Activated naive CD4-positive, alpha-beta T cell treated with anti-CD3 and anti-CD28 coated beads, Interleukin-2, amount 50 U/mL, for 72 hours (primary cell): ENCODE results near the gene RAD51B. TPM values are rescaled to one million over a fixed set of nuclear protein-coding genes. Genes with fewer than 3 reads are reported as not detected.

Source experiments
- ATAC-seq, 2 donors: fragments of 150-1000 bp; cut with Tn5 transposase; 2 replicates each; pipeline ENCODE4 v1.10.0; 2021; ENCODE audit warnings: mild to moderate bottlenecking in 2 of 2, moderate library complexity in 2 of 2
- DNase-seq, 2 donors: peaks; one replicate each; pipeline ENCODE4 v3.0.0; 2021 to 2022; ENCODE audit warnings: low spot score in 2 of 2
- H3K27ac Mint-ChIP-seq, 2 donors: one replicate each; pipeline ENCODE4 v1.8.0; 2022; ENCODE audit warnings: mild to moderate bottlenecking in 2 of 2, mixed read lengths in 2 of 2
- H3K36me3 Mint-ChIP-seq, 2 donors: one replicate each; pipeline ENCODE4 v1.8.0; 2022; ENCODE audit warnings: mixed read lengths in 2 of 2
- H3K9me3 Mint-ChIP-seq, 2 donors: one replicate each; pipeline ENCODE4 v1.8.0; 2022; ENCODE audit warnings: mixed read lengths in 2 of 2
- total RNA-seq, 2 donors: library from RNA; stranded (reverse); gene quantifications; one replicate each; pipeline ENCODE4 v1.2.3, GENCODE V29; 2022

Gene RAD51B
- total RNA-seq, 2 donors from 2014 or later = 36.5 to 53.0 TPM

DNA sequence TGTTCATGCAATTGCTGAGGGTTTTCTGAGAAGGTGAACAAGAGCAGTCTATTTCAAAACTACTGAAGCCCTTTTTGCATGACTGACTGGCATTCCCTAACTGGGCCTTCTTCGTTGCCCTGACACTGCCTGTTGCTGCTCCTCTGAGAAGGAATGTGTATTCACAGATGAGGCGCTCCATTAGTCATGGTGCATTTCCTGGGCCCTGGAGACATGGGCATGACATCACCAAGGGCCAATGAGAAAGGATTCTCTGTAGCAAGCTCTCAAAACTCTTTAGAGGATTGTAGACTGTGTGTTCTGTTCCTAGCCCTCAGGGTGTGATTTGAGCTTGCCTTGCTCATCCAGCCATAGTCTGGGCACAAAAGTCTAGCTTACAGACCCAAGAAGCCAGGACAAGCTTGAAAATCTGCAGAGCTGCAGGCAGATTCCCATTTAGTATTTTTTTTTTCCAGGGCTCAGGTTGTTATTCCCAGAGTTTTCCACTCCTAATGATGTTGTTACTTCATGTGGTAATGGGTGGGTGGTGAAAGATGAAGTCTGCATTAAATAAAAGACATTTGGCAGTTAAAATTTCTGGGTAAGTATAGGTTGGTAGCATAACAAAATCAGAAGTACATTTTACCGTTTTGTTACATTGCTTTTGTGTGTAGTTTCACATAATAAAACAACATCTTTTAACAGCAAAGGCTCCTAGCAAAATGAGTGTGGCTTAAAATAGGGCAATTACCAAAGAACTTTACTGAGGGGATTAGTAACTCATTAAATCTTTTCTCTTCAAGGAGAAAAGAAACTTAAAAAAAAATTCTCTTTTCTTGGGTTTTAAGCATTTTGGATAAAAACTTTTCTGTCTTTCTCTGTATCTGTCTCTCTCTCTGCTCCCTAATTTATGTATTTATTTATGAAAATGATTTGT, 318.4 kb downstream of the RAD51B start:
- peak; percentile 52 to 59 for ATAC-seq
- H3K9me3 Mint-ChIP-seq = no peaks in the 10 kb centered on the region
- no peaks in the 10 kb centered on the region for H3K36me3 Mint-ChIP-seq
- peak in 1 of 2 donors; percentile 4 for DNase-seq
- no peak overlapping the region for H3K27ac Mint-ChIP-seq

DNA sequence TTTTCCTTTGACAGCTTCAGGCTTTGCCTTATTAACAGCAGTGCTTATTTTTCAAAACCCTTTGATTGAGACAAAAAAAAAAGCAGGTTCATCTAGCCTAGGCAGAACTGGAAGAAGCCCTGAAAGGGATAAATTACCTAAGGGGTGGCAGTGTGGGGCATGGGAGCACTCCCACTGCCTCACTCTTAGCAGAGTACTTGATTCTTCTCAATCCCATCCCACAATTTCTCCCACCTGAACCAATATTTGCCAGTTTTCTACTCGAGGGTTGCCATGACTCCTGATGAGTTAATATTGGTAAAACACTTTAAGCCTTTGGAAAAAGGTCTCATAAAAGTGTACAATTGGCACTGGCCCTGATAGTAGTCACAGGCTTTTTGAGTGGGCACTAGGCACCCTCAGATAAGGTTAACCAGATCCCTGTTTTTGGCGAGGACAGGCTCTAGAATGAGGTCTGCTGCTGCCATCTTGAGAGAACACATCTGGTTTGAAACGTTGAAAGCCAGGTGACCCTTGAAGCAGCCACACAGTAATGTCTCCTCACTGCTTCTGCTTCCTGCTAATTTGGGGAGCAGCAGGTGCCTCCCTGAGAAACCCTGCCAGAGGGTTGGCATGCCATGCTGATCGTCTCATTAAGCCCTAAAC, 320.0 kb downstream of the RAD51B start:
- ATAC-seq (no peak), DNase-seq (no peak)
- Mint-ChIP-seq H3K36me3 (no peaks in the 10 kb centered on the region), H3K27ac (no peak overlapping the region), H3K9me3 (no peaks in the 10 kb centered on the region)

DNA sequence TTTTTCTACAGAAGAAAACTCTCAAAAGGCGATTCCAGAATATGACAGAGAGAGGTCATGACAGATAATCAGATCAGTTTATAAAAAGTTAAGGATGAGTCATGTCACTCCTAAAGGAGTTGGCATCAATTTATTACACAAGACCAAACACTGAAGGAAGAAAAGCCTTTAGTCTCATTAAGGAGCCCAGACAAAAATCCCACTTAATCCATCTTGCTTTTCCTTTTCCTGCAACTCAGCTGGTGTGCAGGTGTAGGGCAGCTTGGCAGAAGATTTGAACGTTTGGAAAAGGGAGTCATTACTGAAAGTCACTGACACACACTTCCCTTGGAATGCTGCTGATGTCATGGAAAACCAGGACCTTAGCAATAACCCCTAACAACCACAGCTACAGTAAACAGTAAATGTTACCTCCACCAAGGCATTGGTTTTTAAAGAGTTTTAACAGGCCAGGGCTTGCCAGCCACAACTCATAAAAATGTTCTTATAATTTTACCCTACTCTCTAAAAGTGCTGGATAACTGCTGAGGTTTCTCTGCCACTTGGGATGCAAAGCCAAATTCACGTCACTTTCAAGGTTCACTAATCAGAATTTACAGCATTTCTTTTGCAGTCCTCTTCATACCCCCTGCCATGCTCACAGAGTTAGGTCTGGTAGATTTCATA, 320.6 kb downstream of the RAD51B start:
- no peak for DNase-seq
- H3K36me3 Mint-ChIP-seq = no peaks in the 10 kb centered on the region
- no peak overlapping the region for H3K27ac Mint-ChIP-seq
- H3K9me3 Mint-ChIP-seq = no peaks in the 10 kb centered on the region
- no peak for ATAC-seq

DNA sequence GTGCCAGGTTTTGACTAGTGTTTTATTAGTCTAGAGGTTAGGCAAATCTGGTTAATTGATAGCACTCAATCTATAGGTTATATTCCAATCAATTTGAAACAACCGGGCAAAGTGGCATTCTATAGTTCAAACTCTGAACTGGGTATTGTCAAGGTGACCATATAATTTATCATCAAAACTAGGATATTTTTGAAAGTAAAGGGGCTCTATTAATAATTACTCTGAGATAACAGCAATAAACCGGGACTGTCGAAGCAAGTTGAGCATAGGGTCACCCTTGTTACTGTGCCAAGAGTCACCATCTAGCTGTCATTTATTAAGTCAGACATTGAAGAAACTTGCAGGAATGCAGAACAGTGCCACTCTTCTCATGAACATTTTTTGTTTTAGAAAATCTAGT, 321.2 kb downstream of the RAD51B start:
- no peak for DNase-seq
- ATAC-seq = no peak
- Mint-ChIP-seq H3K27ac (no peak overlapping the region), H3K9me3 (peaks cover 0 to 2% of the 10 kb centered on the region in 2 donors), H3K36me3 (no peaks in the 10 kb centered on the region)

DNA sequence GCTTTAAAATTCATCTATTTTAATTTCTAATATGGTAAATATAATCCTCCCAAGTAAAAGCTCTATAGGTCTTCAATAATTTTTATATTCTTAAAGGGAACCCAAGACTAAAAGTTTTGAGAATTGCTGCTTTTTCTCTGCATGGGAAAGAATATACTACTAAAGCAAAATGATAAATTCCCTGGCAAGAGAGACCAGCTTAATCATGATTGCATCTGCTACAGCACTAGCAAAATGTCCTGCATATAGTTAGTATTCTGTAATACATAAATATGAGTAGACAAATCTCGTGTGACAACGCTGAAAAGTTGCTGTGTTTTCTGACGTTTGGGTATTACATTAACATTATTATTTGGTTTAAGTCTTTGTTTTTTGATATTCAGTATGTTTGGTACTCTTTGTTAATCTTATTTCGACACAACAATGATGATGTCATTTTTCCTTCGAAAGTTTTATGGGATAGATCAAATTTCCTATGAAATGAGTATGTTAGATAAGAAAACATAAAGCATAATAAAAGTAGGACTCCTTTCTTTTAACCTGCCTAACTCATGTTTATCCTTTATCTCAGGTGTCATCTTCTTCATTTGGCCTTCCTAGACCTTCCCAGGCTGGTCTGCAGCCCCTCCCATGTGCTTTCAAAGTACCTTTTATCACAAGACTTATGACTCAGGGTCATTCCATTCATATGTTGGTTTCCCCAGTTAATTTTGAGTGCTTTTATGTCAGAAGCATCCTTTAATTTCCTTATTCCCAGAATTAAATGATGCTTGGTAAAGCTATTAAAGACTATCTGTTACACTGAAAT, 321.9 kb downstream of the RAD51B start:
- Mint-ChIP-seq H3K9me3 (peaks cover 0 to 4% of the 10 kb centered on the region in 2 donors), H3K36me3 (peaks cover 0 to 2% of the 10 kb centered on the region in 2 donors), H3K27ac (peak overlapping the region in 1 of 2 donors; percentile 27)
- ATAC-seq (no peak), DNase-seq (no peak)

DNA sequence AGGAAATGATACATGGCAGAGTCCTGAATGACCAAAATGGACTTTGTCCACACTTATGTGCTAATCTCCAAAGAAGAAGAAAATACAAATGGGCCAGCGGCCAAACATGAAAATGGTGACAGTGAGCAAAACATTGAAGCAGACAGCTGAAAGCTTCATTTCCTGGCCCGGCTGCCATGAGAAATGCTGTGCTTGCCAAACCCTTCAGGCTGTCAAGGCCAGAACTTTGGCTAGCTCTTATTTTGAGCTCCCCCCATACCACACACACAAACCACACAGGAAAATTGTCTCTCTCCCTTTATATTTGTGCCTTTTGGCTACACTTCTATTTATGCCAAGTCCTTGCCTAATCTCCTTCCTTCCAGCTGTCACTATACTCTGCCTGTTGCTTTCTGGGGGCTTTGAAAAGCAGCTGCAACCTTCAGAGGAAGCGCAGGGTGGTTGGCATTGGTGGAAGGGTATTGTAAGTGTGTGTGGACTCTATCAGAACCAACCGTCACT, 323.8 kb downstream of the RAD51B start:
- no peak for DNase-seq
- Mint-ChIP-seq H3K36me3 (peaks cover 0 to 18% of the 10 kb centered on the region in 2 donors), H3K27ac (no peak overlapping the region), H3K9me3 (peaks cover 6 to 14% of the 10 kb centered on the region in 2 donors)
- ATAC-seq = no peak

DNA sequence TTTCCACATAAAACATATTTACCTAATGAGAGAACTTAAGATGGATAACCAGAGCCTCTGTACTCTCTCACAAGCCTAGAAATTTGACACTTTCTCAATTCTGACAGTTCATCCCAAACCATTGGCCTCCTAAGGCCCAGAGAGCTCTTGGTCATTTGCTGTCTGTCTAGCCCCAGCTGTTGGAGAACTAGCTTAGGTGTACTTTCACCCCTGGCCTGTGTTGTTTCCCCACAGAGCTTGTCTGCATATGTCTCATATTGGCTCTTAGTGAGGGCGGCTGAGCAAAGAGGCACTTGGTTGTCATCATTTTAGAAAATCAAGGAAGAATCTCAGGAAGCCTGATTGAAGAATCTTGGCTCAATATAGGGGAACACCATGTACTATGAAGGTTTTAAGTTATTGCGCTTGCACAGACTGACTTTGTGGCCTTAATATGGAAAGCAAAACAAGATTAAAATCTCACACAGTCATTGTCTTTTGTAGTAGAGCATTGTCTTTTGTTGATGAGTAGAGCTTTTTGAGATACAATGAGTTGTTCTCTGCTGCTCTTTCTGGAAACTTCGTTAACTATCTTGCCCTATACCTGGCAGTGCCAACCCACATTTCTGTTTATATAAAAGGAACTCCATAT, 324.6 kb downstream of the RAD51B start:
- no peak for ATAC-seq
- DNase-seq = no peak
- peaks cover 0 to 20% of the 10 kb centered on the region in 2 donors for H3K36me3 Mint-ChIP-seq
- H3K27ac Mint-ChIP-seq = no peak overlapping the region
- peaks cover 9 to 14% of the 10 kb centered on the region in 2 donors for H3K9me3 Mint-ChIP-seq

DNA sequence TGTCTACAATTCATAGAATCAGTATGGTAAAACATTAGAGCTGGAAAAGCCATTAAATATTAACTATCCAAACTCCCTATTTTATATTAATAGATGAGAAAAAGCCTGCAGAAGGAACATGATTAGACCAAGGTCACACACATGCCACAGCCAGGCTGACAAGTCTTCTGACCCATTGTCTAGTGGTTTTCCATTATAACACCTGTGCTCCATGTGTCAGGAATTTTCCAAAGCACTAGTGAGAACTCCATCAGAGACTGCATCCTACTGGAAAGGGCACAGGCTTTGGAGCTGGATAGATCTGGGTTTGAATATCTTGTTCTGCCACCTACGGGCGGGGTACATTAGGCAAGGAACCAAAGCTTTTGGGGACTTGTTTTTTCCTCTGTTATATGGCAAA, 325.5 kb downstream of the RAD51B start:
- Mint-ChIP-seq H3K36me3 (peaks cover 0 to 20% of the 10 kb centered on the region in 2 donors), H3K9me3 (peaks cover 9 to 14% of the 10 kb centered on the region in 2 donors), H3K27ac (no peak overlapping the region)
- no peak for ATAC-seq
- no peak for DNase-seq

DNA sequence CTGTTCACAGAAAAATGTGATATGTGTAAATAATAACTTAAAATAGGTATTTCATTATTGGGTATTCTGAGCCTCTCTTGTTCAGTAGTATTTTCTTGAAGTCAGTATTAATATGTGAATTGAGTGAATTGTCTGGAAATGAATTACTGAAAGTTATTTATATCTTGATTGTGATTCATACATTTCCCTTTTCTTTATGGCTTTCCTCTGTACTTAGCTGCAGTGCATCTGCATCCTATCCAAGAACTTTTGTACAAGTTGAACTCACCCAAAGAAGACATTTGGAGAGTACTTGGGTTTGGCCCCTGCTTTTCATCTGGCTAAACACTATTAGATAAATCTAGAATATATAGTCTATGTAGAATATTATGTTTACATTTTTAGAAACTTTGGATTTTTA, 326.0 kb downstream of the RAD51B start:
- peaks cover 12 to 14% of the 10 kb centered on the region in 2 donors for H3K9me3 Mint-ChIP-seq
- H3K27ac Mint-ChIP-seq = no peak overlapping the region
- DNase-seq (no peak), ATAC-seq (no peak)
- H3K36me3 Mint-ChIP-seq = peaks cover 3 to 20% of the 10 kb centered on the region in 2 donors

DNA sequence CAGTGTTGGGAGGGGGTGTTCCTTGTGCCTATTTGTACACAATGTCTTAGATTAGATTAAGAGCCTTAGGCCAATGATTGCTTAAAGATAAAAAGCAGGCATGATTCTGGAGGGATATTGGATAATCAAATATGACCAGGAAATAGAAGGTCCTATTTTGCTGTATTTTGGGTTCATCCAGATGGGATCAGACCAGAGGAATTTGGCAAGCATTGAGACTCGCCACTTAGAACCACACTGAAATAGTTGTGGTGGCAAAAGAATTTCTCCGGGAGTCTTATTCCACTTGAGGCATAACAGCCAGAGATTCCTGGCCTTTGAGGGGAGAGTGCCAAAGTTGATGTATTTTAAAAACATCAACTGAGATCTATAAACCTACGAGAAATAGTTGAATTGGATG, 327.2 kb downstream of the RAD51B start:
- DNase-seq (no peak), ATAC-seq (no peak)
- Mint-ChIP-seq H3K27ac (no peak overlapping the region), H3K9me3 (peaks cover 17 to 22% of the 10 kb centered on the region in 2 donors), H3K36me3 (peaks cover 10 to 20% of the 10 kb centered on the region in 2 donors)

DNA sequence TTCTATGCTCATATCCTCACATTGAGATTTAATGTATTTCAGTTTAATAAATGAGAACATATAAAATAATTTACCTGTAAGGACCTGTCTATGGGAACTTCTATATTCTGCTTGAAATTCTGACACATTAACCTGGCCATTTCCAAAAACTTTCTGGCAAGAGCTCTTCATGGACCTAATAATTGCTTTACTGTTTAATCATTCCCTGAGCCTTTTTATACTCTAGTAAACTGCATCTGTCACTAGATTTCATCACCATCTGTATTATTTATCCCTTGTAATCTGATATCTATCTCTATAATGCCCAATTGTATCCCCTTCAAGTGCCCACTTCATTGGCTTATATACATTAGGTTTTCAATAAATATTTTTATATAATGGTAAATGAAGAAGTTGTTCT, 327.7 kb downstream of the RAD51B start:
- H3K9me3 Mint-ChIP-seq = peaks cover 17 to 22% of the 10 kb centered on the region in 2 donors
- DNase-seq (no peak), ATAC-seq (no peak)
- H3K27ac Mint-ChIP-seq = no peak overlapping the region
- H3K36me3 Mint-ChIP-seq = peaks cover 13 to 24% of the 10 kb centered on the region in 2 donors

DNA sequence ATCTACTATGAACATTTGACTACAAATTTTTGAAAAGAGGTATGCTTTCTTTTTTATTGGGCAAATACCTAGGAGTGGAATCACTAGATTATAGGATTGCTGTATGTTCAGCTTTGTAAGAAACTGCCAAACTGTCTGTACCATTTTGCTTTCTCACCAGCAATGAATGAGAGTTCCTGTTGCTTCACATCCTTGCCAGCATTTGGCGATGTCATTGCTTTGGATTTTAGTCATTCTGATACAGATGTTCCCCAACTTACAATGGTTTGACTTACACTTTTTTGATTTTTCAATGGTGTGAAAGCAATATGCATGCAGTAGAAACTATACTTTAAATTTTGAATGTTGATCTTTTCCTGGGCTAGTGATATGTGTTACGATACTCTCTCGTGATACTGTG, 328.7 kb downstream of the RAD51B start:
- Mint-ChIP-seq H3K36me3 (peaks cover 19 to 27% of the 10 kb centered on the region in 2 donors), H3K9me3 (peaks cover 20 to 23% of the 10 kb centered on the region in 2 donors), H3K27ac (no peak overlapping the region)
- no peak for DNase-seq
- ATAC-seq = peak; percentile 46 to 89

DNA sequence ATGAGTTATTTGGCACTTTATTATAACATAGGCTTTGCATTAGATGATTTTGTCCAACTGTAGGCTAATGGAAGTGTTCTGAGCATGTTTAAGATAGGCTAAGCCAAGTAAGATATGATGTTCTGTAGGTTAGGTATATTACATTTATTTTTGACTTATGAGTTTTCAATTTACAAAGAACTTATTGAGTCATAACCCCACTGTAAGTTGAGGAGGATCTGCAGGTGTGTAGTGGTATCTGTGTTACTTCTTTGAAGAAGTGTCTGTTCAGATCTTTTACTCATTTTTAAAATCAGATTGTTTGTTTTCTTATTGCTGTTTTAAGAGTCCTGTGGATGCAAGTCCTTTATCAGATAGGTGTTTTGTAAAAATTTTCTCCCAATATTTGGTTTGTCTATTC, 329.2 kb downstream of the RAD51B start:
- Mint-ChIP-seq H3K9me3 (peaks cover 20 to 26% of the 10 kb centered on the region in 2 donors), H3K27ac (peak overlapping the region in 1 of 2 donors; percentile 10), H3K36me3 (peaks cover 19 to 31% of the 10 kb centered on the region in 2 donors)
- DNase-seq = no peak
- ATAC-seq = peak in 1 of 2 donors; percentile 76

DNA sequence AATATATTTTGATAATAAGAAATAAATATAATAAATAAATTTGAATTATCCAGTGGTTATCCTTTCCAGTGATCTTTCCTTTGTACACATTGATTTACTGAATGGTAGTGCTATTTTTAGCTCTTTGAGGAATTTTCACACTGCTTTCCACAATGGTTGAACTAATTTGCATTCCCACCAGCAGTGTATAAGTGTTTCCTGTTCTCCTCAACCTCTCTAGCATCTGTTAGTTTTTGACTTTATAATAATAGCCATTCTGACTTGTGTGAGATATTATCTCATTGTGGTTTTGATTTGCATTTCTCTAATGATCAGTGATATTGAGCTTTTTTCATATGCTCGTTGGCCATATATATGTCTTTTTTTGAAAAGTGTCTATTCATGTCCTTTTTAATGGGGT, 333.7 kb downstream of the RAD51B start:
- ATAC-seq = no peak
- no peak overlapping the region for H3K27ac Mint-ChIP-seq
- peaks cover 23 to 27% of the 10 kb centered on the region in 2 donors for H3K36me3 Mint-ChIP-seq
- no peak for DNase-seq
- peaks cover 19 to 20% of the 10 kb centered on the region in 2 donors for H3K9me3 Mint-ChIP-seq

DNA sequence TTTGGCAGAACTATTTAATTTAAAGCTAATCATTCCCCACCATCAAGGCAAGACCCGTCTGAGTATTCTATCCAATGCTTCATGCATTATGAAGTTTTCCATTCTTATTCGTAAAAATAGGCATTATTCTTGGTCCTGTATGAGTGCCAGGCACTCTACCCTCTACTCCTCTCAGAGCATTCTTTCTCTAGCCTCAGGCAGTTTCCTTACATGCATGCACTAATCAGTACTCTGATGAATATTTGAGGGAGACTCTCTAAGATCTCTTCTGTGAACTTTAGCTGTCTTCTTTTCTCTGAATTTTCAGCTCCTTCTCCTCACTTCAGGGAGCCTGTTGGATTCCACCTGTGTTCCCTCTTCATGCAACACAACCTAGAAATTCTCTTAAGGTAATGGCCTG, 334.7 kb downstream of the RAD51B start:
- Mint-ChIP-seq H3K27ac (no peak overlapping the region), H3K9me3 (peaks cover 15 to 20% of the 10 kb centered on the region in 2 donors), H3K36me3 (peaks cover 19 to 27% of the 10 kb centered on the region in 2 donors)
- no peak for ATAC-seq
- no peak for DNase-seq

DNA sequence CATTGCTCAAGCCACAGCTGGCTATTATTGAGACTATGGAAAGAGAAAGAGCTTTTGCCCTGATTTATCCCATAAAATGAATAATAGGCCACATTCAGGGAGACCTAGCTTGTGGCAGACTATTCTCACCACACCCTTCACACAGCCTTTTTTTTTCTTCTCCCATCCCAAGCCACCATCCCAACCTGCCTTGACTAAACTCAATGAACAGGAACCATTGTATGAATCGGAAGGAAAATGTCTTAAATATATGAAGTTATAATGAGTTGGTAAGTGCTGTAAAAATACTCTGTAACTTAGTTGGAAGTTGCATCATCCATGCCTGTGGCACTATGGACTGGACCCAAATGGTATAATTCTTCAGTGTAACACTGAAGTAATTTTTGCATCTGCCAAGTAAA, 338.4 kb downstream of the RAD51B start:
- Mint-ChIP-seq H3K9me3 (peaks cover 4 to 12% of the 10 kb centered on the region in 2 donors), H3K36me3 (peaks cover 8 to 14% of the 10 kb centered on the region in 2 donors), H3K27ac (peak overlapping the region in 1 of 2 donors; percentile 65)
- ATAC-seq = no peak
- no peak for DNase-seq
